A673 (cell line): Measurements from ENCODE around the gene PLPPR3.

Source experiments
- CTCF ChIP-seq: fragments of 300-800, 200-600 bp; sonication (generic); conservative IDR thresholded peaks from 2 replicates; pipeline ENCODE4 v1.5.1; 2017; ENCODE audit warnings: low read depth, mild to moderate bottlenecking, antibody characterized with exemption, low read length, moderate library complexity, mixed read lengths
- EZH2 ChIP-seq: fragments of 200-600 bp; sonication (generic); IDR thresholded peaks from 2 replicates; pipeline ENCODE4 v1.6.1; 2017; ENCODE audit warnings: borderline replicate concordance, low read depth, mild to moderate bottlenecking, mixed read lengths, antibody characterized with exemption, low read length; ENCODE audit not compliant: poor library complexity, severe bottlenecking

- no peak for TF ChIP-seq CTCF
- TF ChIP-seq EZH2, result no peak
Observed at GRCh38 chr19:870963-871401, 49.2 kb upstream of the PLPPR3 start.
